Fibroblast of skin of left quadriceps (primary cell): ENCODE results near the gene SPACA5.
"Not testable (repeated sequence)": the region's sequence is repeated elsewhere in the genome, so short reads cannot be mapped to it uniquely, and the experiment has no call there.

Source experiments
- DNase-seq, 2 experiments: peaks; one replicate each; pipeline ENCODE4 v3.0.0-alpha.2; 2013; ENCODE audit warnings: low read depth in 2 of 2

The SPACA5 gene

GRCh38 chrX:48006688-48007087 lies at the start of gene SPACA5:
TSS of gene SPACA5 (plus strand) at chrX:48006988. CDS start at chrX:48007803, 815 bp downstream.
- not testable (repeated sequence) for DNase-seq

- not testable (repeated sequence) for DNase-seq
Observed at GRCh38 chrX:47958206-47958605, 48.6 kb upstream of the SPACA5 start.

GRCh38 chrX:47958761-47959342 lies 47.9 kb upstream of the SPACA5 start:
- no peak for DNase-seq

- no peak for DNase-seq
Observed at GRCh38 chrX:47960406-47960805, 46.4 kb upstream of the SPACA5 start.

GRCh38 chrX:47961830-47962229 lies 45.0 kb upstream of the SPACA5 start:
- not testable (repeated sequence) for DNase-seq

GRCh38 chrX:47965526-47965925 lies 41.3 kb upstream of the SPACA5 start:
- DNase-seq: not testable (repeated sequence)

- no peak for DNase-seq
Observed at GRCh38 chrX:47973235-47973634, 33.6 kb upstream of the SPACA5 start.

- DNase-seq: no peak
Observed at GRCh38 chrX:47976254-47977151, 30.3 kb upstream of the SPACA5 start.

GRCh38 chrX:47991263-47992094 lies 15.3 kb upstream of the SPACA5 start:
- DNase-seq: peak; percentile 6 to 8

GRCh38 chrX:47992095-47992380 lies 14.8 kb upstream of the SPACA5 start:
- no peak for DNase-seq

- DNase-seq: no peak
Observed at GRCh38 chrX:47992669-47993068, 14.1 kb upstream of the SPACA5 start.

GRCh38 chrX:48001260-48001659 lies 5.5 kb upstream of the SPACA5 start:
- DNase-seq: no peak

- DNase-seq: no peak
Observed at GRCh38 chrX:48002319-48002718, 4.5 kb upstream of the SPACA5 start.

- no peak for DNase-seq
Observed at GRCh38 chrX:48002929-48003328, 3.9 kb upstream of the SPACA5 start.

GRCh38 chrX:48003367-48003757 lies 3.4 kb upstream of the SPACA5 start:
- no peak for DNase-seq

- DNase-seq: peak; percentile 74 to 75
Observed at GRCh38 chrX:48003758-48004457, 2.9 kb upstream of the SPACA5 start, which contains the start of gene ZNF182. TSS of gene ZNF182 (minus strand) at chrX:48003989. CDS start at chrX:48002609, 1,380 bp downstream.

GRCh38 chrX:48009445-48009960 lies 2.7 kb downstream of the SPACA5 start:
- not testable (repeated sequence) for DNase-seq

GRCh38 chrX:48016583-48017310 lies 10.0 kb downstream of the SPACA5 start:
- DNase-seq: not testable (repeated sequence)

GRCh38 chrX:48019892-48020291 lies 13.1 kb downstream of the SPACA5 start:
- not testable (repeated sequence) for DNase-seq

- DNase-seq: not testable (repeated sequence)
Observed at GRCh38 chrX:48020472-48020871, 13.7 kb downstream of the SPACA5 start.
